OCI-LY1 (cell line): ENCODE results near the gene C1orf94.

ENCODE experiments used
- CTCF ChIP-seq: fragments of 200-600 bp; sonication (generic), shearing (Covaris generic); IDR thresholded peaks from 2 replicates; pipeline ENCODE4 v1.5.1; 2017; ENCODE audit warnings: mild to moderate bottlenecking, antibody characterized with exemption, low read length, moderate library complexity, mixed read lengths
- EZH2 ChIP-seq: fragments of 200-600 bp; sonication (generic), shearing (Covaris generic); IDR thresholded peaks from 2 replicates; pipeline ENCODE4 v1.8.0; 2017; ENCODE audit warnings: borderline replicate concordance, mixed run types, mild to moderate bottlenecking, antibody characterized with exemption, low read length, moderate library complexity, mixed read lengths

DNA sequence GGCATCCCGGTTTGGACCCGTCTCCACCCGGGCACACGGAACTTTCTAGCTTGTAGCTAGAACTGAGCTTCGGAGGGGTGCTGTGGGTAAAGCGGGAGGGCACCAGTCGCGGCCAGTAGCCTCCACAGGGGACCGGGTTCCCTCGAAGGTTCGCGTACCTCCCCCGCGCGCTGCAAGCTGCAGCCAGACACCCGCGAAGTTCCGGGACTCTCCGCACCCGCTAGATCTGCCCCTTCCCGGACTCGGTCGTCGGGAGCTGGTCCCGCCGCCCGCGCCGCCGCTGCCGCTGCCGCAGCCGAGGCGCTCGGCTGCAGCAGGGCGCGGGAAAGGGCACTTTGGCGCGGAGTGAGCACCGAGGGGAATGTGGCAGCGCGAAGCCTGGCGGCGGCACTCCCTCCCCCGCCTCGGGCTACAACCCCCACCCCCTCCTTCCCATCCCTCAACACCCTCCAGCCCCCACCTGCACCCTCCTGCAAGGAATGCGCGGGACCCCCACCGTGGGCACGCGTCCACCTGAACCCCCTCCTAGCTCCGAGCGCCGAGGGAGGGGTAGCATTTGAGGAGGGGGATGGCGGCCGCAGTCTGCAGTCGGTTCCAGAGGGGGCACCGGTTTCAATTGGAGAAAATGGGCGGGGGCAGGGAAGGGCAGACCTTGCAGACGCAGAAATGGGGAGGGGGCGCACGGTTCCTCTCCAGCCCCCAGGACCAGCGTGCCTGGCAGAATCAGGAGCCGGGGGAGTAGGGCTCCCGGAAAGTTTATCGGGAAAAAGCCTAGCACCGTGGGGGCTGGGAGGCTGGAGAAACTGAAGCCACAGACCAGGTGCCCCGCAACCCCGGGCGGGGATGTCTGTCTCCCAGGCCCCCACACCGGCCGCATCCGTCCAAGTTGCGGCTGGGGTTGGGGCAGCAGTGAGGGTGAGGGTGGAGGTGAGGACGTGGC lies 12.6 kb upstream of the C1orf94 start:
- TF ChIP-seq CTCF (no peak), EZH2 (no peak)
